ENCODE data around the gene HOXC5.

HOXC5 gene

DNA sequence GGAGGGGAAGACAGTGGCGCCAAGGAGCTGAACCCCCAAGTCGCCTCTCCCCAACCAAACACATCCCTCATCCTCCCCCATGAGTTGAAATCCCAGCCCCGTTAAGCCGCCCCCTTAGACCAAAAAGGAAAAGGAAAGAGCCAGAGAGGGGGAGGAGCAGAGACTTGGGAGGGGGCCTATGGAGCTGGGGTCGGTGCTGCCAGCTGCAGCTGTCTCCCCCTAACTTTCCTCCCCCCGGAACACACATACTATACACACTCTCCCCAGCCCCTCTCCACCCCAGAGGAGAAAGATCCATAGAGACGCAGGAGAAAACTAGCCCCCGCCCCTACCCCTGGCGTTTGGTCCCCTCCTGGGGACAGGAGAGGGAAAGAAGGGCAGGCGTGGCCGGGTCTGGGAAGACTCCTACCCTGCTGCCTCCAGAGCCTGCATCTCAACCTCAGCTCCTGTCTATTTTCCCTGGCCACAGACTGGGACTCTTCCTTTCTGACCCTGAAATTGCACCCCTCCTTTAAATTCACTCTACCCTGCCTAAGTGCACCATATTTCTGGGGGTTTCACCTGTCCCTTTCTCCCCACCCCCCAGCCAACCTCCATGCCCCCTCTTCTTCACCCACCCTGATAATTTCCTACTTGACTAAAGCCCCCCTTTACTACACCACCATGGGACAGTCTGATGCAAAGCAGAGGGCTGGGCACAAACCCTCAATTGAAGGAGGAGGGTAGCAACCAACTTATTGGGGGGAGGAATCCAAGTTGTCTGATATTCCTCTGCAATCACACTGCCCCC, 34.5 kb upstream of the HOXC5 start:
- Histone ChIP-seq H3K36me3 (ENCODE audit: control insufficient read depth, insufficient read depth, low read length) (no peaks in the 10 kb centered on the region), H3K27me3 (ENCODE audit: control insufficient read depth, insufficient read depth, low read length) (peaks cover 100% of the 10 kb centered on the region), H3K4me3 (ENCODE audit: low read depth, low read length) (peak overlapping the region; percentile 22), H3K9ac (ENCODE audit: low read depth, low read length) (no peak overlapping the region), H3K4me1 (ENCODE audit: control insufficient read depth, insufficient read depth, low read length) (no peaks in the 10 kb centered on the region), H3K9me3 (ENCODE audit: control insufficient read depth, insufficient read depth, low read length) (no peaks in the 10 kb centered on the region)

DNA sequence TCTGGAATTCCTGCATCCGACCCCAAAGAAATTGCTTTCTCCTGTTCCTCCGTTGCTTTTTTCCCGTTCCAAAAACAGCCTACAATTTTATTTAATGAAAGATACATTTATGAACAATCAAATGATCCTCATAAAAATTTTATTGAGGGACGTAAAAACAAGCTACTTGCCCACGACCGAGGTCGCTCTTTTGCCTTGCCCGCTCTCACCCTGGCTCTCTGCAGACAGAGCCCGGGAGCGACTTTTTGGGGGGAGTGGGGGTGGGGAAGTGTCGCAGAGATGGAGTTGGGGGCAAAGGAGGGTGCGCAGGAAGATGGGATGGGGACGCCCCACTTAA, 34.0 kb upstream of the HOXC5 start:
- no peak overlapping the region for H3K4me3 ChIP-seq (ENCODE audit: low read depth, low read length)
- no peaks in the 10 kb centered on the region for H3K36me3 ChIP-seq (ENCODE audit: control insufficient read depth, insufficient read depth, low read length)
- no peaks in the 10 kb centered on the region for H3K4me1 ChIP-seq (ENCODE audit: control insufficient read depth, insufficient read depth, low read length)
- no peak overlapping the region for H3K9ac ChIP-seq (ENCODE audit: low read depth, low read length)
- H3K9me3 ChIP-seq (ENCODE audit: control insufficient read depth, insufficient read depth, low read length): no peaks in the 10 kb centered on the region
- peaks cover 100% of the 10 kb centered on the region for H3K27me3 ChIP-seq (ENCODE audit: control insufficient read depth, insufficient read depth, low read length)

DNA sequence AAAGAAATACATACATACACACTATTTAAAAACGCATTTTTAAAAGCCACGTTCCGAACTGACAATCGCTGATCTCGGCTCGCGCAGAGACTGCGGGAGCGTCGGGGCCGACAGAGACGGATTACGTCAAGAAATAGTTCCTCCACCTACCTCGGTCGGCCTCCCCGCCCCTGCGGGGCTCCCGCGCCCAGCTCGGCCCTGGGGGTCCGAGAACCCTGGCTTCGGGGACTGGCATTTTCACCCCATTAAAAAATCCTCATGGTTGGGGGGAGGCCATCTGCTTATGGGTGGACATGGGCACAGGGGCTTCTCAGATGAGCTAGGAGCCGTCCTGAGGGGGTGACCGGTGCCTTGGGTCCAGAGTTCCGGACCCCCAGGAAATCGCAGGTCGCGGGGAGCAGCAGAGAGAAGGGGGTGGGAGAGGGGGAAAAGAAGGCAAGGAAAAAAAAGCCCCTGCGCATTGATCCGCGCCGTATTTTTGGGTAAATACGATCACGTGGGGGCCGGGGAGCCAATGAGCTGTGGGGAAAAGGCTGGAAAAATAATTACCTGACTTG, 33.2 kb upstream of the HOXC5 start:
- H3K27me3 ChIP-seq (ENCODE audit: control insufficient read depth, insufficient read depth, low read length): peaks cover 100% of the 10 kb centered on the region
- no peaks in the 10 kb centered on the region for H3K4me1 ChIP-seq (ENCODE audit: control insufficient read depth, insufficient read depth, low read length)
- no peaks in the 10 kb centered on the region for H3K36me3 ChIP-seq (ENCODE audit: control insufficient read depth, insufficient read depth, low read length)
- peak overlapping the region; percentile 32 for H3K4me3 ChIP-seq (ENCODE audit: low read depth, low read length)
- no peaks in the 10 kb centered on the region for H3K9me3 ChIP-seq (ENCODE audit: control insufficient read depth, insufficient read depth, low read length)
- H3K9ac ChIP-seq (ENCODE audit: low read depth, low read length): no peak overlapping the region

DNA sequence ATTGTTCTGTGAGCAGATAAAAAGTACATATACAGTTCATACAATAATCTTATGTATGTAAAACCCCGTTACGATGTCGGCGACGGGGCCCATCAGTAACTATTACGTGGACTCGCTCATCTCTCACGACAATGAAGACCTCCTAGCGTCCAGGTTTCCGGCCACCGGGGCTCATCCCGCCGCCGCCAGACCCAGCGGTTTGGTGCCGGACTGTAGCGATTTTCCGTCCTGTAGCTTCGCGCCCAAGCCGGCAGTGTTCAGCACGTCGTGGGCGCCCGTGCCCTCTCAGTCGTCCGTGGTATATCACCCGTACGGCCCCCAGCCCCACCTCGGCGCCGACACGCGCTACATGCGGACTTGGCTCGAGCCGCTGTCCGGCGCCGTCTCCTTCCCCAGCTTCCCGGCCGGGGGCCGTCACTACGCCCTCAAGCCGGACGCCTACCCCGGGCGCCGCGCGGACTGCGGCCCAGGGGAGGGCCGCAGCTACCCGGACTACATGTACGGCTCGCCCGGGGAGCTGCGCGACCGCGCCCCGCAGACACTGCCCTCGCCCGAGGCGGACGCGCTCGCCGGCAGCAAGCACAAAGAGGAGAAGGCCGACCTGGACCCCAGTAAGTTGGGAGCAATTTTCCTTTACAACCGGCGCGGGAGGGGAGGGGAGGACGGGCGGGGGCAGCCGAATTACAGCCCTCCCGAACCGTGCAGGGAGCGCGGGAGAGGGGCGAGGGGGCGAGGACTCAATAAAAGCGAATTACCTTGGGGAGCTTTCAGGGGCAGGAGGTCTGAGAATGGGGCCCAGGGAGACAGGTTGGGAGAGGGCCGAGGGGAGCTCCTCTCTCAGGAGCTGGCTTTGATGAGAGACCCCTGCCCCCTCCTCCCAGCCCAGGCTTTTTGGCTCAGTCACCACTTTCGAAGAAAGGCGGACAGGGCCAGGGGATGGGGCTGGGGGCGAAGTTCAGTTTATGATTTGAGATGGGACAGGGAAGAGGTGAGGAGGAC, 32.4 kb upstream of the HOXC5 start, which contains the start of gene HOXC9:
TSS of gene HOXC9 (plus strand) at position 46 of the 999 bp plus-strand sequence. CDS start at position 74, 28 bp downstream.
- Histone ChIP-seq H3K4me3 (ENCODE audit: low read depth, low read length) (peak within 1 kb of the TSS; percentile 32), H3K9ac (ENCODE audit: low read depth, low read length) (no peak within 1 kb of the TSS), H3K27me3 (ENCODE audit: control insufficient read depth, insufficient read depth, low read length) (peaks cover 100% of the 10 kb centered on the region), H3K36me3 (ENCODE audit: control insufficient read depth, insufficient read depth, low read length) (no peaks in the 10 kb centered on the region), H3K4me1 (ENCODE audit: control insufficient read depth, insufficient read depth, low read length) (no peaks in the 10 kb centered on the region), H3K9me3 (ENCODE audit: control insufficient read depth, insufficient read depth, low read length) (no peaks in the 10 kb centered on the region)

DNA sequence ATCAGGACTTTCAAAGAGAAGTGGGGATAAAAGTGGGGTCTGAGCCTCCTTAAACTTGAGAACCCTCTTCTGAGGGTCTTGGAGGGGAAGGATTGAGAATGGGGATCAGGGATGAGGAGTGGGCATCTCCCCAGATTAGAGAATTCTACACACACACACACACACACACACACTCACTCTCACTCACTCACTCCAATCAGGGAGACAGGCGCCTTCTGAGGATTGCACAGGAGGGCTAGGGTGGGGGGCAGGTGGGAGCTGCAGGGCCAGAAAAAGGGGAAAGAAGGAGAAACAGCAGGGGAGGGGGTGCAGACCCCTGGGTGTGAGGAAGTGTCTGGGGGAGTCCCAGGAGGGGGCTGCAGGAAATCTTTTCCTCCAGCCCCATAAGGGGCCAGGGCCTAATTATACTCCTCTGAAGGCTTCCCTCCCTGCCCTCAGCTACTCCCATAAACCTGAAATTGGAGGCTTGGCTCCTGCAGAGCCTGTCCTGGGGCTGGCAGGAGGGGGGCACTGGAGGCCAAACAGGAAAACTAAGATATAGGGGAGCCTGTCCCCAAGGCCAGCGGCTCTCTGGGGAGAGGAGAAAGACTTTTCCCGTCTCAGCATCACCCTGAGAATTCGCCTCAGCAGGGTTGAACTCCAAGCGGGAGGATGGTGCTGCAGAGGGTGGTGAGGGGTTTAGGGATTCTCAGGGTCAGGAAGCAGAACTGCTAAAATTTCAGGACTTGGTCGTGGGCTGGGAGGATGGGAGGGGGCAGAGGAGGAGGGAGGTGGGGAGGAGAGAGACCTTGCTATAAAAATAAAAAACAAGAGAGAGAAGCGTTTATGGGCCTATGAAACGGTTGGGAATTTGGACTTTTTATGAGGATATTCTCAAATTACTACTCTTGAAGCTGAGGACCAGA, 31.3 kb upstream of the HOXC5 start:
- Histone ChIP-seq H3K36me3 (ENCODE audit: control insufficient read depth, insufficient read depth, low read length) (no peaks in the 10 kb centered on the region), H3K27me3 (ENCODE audit: control insufficient read depth, insufficient read depth, low read length) (peaks cover 100% of the 10 kb centered on the region), H3K9me3 (ENCODE audit: control insufficient read depth, insufficient read depth, low read length) (no peaks in the 10 kb centered on the region), H3K4me3 (ENCODE audit: low read depth, low read length) (no peak overlapping the region), H3K9ac (ENCODE audit: low read depth, low read length) (no peak overlapping the region), H3K4me1 (ENCODE audit: control insufficient read depth, insufficient read depth, low read length) (no peaks in the 10 kb centered on the region)

DNA sequence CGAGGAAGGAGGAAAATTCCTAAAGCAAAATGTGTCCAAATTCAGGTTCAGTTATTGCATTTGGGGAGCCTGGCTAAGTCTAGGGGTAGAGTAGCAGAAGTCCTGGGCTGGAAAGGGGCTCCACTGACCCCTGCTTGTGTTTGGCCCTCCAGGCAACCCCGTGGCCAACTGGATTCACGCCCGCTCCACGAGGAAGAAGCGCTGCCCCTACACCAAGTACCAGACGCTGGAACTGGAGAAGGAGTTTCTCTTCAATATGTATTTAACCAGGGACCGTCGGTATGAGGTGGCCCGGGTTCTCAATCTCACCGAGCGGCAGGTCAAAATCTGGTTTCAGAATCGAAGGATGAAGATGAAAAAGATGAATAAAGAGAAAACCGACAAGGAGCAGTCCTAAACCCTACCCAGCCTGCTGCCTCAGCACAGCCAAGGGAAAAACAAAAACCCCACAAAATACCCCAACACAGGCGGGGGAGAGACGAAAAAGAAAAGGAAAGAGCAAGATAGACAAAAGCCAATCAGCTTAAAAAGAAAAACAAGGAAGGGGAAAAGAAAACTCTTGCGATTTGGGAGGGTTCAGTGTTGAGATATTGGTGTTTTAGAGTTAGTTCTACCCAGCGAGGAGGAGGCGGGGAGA, 30.5 kb upstream of the HOXC5 start:
- Histone ChIP-seq H3K27me3 (ENCODE audit: control insufficient read depth, insufficient read depth, low read length) (peaks cover 100% of the 10 kb centered on the region), H3K4me1 (ENCODE audit: control insufficient read depth, insufficient read depth, low read length) (no peaks in the 10 kb centered on the region), H3K9ac (ENCODE audit: low read depth, low read length) (no peak overlapping the region), H3K9me3 (ENCODE audit: control insufficient read depth, insufficient read depth, low read length) (no peaks in the 10 kb centered on the region), H3K36me3 (ENCODE audit: control insufficient read depth, insufficient read depth, low read length) (no peaks in the 10 kb centered on the region), H3K4me3 (ENCODE audit: low read depth, low read length) (peak overlapping the region; percentile 5)

DNA sequence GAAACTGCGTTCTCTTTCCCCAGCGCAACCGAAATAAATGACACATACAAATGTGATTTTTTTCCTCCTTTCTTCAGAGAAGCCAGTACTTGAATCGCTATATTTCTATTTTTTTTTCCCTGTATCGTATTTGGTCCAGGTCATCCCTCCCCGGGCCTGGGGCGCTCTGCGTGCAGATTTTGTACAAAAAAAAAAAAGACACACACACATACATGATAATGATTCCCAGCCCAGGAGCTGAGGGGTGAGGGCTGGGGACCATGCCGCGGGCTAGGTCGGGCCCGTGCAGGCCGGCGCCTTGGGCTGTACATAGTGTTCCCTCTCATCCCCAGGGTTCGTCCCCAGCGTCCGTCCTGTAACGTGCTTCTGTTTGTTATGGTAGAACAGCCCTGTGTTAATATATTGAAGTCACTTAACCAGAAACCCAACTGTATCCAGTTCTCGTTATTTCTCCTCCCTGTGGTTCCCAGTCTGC, 29.9 kb upstream of the HOXC5 start:
- no peaks in the 10 kb centered on the region for H3K36me3 ChIP-seq (ENCODE audit: control insufficient read depth, insufficient read depth, low read length)
- no peaks in the 10 kb centered on the region for H3K9me3 ChIP-seq (ENCODE audit: control insufficient read depth, insufficient read depth, low read length)
- no peaks in the 10 kb centered on the region for H3K4me1 ChIP-seq (ENCODE audit: control insufficient read depth, insufficient read depth, low read length)
- no peak overlapping the region for H3K4me3 ChIP-seq (ENCODE audit: low read depth, low read length)
- H3K9ac ChIP-seq (ENCODE audit: low read depth, low read length): no peak overlapping the region
- H3K27me3 ChIP-seq (ENCODE audit: control insufficient read depth, insufficient read depth, low read length): peaks cover 100% of the 10 kb centered on the region

DNA sequence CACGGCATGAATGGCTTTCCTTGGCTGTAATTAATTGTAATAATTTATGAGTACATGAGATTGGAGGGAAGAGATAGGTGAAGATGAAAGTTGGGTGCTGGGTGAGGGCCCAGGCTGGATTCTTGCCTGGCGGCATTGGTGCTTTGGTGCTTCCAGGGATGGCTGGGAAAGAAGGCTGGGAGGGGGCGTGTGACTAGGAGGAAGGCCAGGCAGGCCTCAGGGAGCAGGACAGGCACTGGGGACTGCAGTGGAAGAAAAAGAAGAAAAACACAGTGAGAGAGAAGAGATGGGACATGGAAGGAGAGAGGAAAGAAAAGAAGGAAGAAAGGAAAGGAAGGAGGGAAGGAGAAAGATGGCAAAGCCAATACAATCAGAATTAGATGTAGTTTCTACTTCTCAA, 29.2 kb upstream of the HOXC5 start:
- no peak overlapping the region for H3K4me3 ChIP-seq (ENCODE audit: low read depth, low read length)
- H3K4me1 ChIP-seq (ENCODE audit: control insufficient read depth, insufficient read depth, low read length): no peaks in the 10 kb centered on the region
- no peak overlapping the region for H3K9ac ChIP-seq (ENCODE audit: low read depth, low read length)
- H3K9me3 ChIP-seq (ENCODE audit: control insufficient read depth, insufficient read depth, low read length): no peaks in the 10 kb centered on the region
- H3K27me3 ChIP-seq (ENCODE audit: control insufficient read depth, insufficient read depth, low read length): peaks cover 99% of the 10 kb centered on the region
- H3K36me3 ChIP-seq (ENCODE audit: control insufficient read depth, insufficient read depth, low read length): no peaks in the 10 kb centered on the region

DNA sequence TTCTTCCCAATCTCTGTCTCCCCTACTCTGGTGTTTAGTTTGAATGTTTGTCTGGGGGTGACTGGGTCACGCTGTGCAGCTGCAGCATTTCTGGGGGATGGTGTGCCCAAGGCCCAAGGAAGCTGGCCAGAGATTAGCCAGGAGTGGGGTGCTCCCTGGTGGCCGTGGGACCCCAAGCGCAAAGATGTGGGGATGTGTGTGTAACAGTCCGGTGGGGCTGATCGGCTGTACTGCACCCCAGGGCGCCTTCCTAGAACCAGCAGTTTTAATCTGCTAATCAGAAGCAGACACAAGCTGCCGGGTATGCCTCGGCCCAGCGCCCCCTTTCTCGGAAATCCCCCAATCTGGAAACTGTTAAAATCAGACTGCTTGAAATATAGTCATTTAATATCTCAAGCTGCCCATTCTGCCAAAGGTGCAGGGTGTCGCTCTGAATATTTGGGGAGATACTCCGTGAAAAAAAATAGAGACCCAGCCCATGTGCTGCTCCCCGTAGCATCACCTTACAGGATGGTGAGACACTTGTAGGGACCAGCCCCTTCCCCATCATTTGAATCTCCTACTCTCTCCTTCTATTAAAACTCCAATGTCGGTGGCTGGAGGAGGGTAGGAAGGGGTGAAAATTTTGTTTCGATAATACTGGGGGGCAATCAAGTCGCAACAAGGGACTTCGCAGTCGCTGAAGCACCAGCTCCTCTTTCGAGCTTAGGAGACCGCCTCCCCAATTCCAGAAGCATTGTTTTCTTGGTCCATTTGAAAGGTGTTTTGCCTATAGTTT, 28.6 kb upstream of the HOXC5 start:
- Histone ChIP-seq H3K27me3 (ENCODE audit: control insufficient read depth, insufficient read depth, low read length) (peaks cover 95% of the 10 kb centered on the region), H3K4me1 (ENCODE audit: control insufficient read depth, insufficient read depth, low read length) (no peaks in the 10 kb centered on the region), H3K9ac (ENCODE audit: low read depth, low read length) (no peak overlapping the region), H3K36me3 (ENCODE audit: control insufficient read depth, insufficient read depth, low read length) (no peaks in the 10 kb centered on the region), H3K9me3 (ENCODE audit: control insufficient read depth, insufficient read depth, low read length) (no peaks in the 10 kb centered on the region), H3K4me3 (ENCODE audit: low read depth, low read length) (peak overlapping the region; percentile 8)

DNA sequence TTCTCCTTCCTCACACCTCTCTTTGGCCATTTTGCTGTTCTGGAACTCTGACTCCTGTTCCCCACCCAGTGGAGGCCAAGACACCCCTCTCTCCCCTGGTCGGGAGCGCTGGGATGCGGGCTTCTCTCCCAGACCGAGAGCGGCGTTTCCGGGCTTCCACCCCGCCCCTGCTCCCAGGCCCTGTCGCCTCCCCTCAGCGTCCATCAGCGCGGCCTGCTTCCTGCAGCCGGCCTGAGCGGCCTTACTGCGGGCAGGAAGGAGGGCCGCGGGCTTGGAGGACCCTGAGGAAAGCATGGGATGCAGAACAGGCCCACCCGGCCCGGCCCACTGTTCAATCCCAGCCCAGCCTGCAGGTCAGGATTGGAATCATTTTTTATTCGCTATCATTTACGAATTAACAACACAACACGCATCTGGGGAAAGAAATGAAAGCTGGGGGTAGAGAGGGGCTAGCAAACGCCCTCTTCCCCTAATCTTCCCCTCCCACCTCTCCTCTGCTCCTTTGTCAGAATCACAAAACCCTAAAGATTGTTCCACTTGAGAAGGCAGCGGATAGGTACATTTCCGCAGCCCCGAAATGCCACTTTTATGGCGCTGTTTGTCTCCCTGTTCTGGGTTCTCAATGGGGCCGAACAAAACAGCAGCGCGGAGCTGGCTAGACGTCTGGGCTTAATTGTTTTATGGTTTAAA, 27.9 kb upstream of the HOXC5 start:
- H3K4me1 ChIP-seq (ENCODE audit: control insufficient read depth, insufficient read depth, low read length): no peaks in the 10 kb centered on the region
- no peaks in the 10 kb centered on the region for H3K9me3 ChIP-seq (ENCODE audit: control insufficient read depth, insufficient read depth, low read length)
- H3K36me3 ChIP-seq (ENCODE audit: control insufficient read depth, insufficient read depth, low read length): no peaks in the 10 kb centered on the region
- peaks cover 95% of the 10 kb centered on the region for H3K27me3 ChIP-seq (ENCODE audit: control insufficient read depth, insufficient read depth, low read length)
- H3K4me3 ChIP-seq (ENCODE audit: low read depth, low read length): peak overlapping the region; percentile 18
- no peak overlapping the region for H3K9ac ChIP-seq (ENCODE audit: low read depth, low read length)

All from iPS-15b (cell line).